ENCODE results near the gene RUNX1.

RUNX1 gene

DNA sequence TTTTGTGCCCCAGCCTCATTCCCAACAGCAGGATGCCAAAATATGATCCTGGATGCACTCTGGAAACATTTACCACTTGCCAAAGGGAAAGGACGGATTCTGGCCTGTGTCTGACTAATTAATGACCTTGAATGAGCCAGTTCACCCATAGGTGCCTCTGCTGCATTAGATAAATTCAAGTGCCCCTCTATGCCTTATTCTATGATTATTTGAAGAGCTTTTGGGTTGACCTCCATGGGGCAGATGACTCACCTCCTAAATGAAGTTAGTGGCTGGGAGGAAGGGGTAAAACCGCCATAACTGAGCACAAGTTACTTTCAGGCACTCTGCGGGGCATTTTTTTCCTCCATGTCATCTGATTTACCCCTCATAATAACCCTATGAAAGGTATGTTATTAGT, 282.2 kb downstream of the RUNX1 start:
- no peak for DNase-seq

GRCh38 chr21:34765619-34766018, 283.5 kb downstream of the RUNX1 start:
- DNase-seq = no peak

DNA sequence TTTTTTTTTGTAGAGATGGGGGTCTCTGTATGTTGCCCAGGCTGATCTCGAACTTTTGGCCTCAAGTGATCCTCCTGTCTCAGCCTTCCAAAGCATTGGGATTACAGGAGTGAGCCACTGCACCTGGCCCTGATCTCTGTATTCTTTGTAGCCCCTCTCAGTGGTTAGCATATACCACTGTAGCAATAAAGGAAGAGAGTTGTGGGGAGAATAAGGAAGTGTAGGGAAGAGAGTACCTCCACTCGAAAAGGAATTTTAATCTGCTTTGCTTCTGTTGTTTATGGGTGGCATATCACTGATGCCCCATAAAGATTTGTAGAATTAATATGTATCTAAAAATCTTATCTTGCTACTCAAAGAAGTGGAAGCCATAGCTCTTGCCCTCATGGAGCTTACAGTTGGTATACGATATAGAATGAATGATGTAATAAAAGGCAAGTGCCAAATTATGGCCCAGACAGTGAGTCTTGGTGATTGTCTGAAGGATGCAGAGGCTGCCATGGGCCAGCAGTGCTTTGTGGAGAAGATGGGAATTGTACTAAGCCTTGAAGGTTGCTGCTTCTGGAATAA, 284.3 kb downstream of the RUNX1 start:
- no peak for DNase-seq

DNA sequence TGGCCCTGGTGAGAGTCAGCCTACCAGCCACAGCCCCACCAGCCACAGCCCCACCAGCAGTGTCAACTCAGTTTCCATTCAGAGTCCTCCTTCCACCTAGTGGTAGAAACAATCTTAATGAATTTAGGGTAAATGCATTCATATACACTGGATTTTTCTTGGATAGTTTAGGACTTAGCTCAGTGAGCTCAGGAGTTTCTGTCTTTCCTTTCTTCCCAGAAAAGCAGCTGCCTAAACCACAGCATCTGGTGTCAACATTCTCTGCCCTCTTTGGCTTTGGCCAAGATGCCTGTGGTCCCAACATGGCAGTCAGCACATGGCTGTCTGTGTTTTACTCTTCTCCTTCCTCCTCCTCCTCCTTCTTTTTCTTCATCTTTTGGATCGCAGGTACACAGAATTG, 286.3 kb downstream of the RUNX1 start:
- no peak for DNase-seq

DNA sequence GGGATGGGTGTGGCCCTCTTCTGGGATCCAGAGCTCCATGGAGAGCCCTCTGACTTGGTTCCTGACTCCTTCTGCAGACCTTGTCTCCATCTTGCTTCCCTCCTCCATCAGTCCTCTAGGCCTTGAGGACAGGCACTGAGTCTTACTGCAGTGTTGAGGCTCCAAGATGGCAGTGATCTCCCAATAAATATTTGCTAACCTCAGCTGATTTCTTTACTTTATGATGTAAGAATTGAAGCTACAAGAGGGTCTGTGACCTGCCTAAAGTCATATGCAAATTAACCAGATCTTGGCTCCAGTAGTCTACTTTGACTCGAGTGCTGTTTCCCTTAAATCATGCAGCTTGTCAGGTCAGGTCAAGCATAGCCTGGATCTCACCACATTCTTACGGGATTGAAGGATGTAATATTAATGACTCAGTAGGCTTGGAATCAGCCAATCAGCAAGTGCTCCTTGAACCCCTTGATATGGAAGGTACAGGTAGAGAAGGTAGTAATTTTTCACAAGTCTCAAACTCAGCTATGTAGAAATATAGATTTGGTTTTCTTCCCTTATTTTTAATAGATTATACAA, 287.3 kb downstream of the RUNX1 start:
- DNase-seq = no peak

DNA sequence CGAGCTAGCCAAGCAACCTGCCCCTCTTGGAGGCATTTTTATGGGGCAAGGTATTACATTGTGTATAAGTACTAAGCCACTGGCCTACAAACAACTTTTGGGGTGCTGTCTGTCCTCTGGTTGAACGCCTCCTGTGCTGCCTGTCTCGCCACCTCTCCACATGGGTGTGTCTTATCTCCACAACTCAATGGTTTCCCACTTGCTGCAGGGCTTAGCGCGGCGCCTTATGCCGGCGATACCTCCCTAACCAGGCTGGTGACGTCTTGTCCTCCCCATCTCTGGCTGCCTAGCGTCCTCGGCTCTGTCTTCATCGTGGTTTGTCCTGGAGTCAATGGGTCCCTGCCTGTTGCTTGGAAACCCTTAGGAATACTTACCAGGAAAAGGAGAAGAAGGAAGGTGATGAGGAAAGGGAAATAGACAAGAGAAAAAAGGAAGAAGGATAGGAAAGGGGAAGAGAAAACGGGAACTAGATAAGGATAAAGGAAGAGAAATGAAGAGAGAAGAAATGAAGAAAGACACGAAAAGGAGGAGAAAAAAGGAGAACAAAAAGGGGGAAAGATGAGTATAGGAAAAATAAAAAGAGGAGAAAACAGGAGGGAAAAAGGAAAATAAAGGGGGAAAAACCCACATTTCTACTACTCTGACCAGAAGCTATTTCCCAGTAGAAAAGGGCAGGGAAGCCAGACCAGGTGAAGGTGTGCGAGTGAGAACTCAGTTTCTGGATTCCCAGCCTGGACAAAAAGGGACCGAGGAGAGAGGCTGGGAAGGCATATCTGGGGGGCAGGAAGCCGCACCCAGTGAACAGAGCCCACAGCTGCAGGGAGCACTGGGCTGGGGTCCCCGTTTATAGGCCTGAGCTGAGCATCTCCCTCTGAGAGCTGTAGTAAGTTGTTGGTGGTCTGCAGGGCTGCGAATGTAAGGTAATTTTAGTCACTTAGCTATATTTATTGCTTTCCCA, 294.1 kb downstream of the RUNX1 start:
- no peak for DNase-seq

- no peak for DNase-seq
Measured at GRCh38 chr21:34748862-34749261, 300.2 kb downstream of the RUNX1 start.

- peak; percentile 46 for DNase-seq
Measured at GRCh38 chr21:34745557-34746255, 303.4 kb downstream of the RUNX1 start.

DNA sequence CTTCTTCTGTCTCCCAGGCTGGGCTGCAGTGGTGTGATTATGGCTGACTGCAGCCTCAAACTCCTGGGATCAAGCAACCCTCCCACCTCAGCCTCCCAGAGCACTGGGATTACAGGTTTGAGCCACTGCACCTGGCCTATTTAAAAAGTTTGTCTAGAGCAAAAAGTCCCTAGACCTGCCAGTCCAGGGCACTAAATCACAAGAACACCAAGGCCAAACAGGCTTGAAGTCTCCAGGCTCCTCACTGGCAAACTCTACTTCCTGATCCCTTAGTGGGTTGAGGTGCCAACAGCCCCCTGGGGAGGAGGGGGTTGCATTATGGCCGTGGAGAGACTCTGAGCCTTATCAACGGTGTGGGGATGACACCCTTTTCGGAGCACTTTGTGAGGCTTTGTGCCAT, 304.3 kb downstream of the RUNX1 start:
- no peak for DNase-seq

- no peak for DNase-seq
Measured at GRCh38 chr21:34743831-34744230, 305.3 kb downstream of the RUNX1 start.

GRCh38 chr21:34743285-34743684, 305.8 kb downstream of the RUNX1 start:
- DNase-seq = no peak

DNA sequence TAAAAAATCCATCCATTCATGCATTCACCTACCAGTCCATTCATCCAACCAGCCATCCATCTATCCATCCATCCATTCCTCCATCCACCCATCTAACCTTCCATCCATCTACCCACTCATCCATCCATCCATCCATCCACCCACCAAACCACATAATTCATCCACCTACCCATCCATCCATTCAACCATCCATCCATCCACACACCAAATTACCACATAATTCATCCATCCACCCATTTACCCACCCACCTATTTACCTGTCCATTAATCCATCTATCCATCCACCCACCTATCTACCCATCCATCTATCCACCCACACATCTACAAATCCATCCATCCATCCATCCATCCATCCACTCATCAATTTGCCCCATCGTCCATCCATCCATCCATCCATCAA, 308.9 kb downstream of the RUNX1 start:
- no peak for DNase-seq

All from activated CD4-positive, CD25-positive, alpha-beta regulatory T cell treated with anti-CD3 and anti-CD28 coated beads, Interleukin-2, amount 50 U/mL, for 72 hours (primary cell).